ENCODE results near the gene RGS9.
"Not testable (repeated sequence)": the region's sequence is repeated elsewhere in the genome, so short reads cannot be mapped to it uniquely, and the experiment has no call there.

The RGS9 gene

GRCh38 chr17:65204001-65204400, 66.8 kb downstream of the RGS9 start:
- no peak for TF ChIP-seq CTCF (IDR thresholded peaks at IDR 0.05; ENCODE audit: insufficient read depth, low read length, poor library complexity, severe bottlenecking)
- Histone ChIP-seq H3K27me3 (replicated peaks; ENCODE audit: control insufficient read depth, insufficient read depth, low read length) (no peaks in the 10 kb centered on the region), H3K36me3 (ENCODE audit: control insufficient read depth, insufficient read depth, low read length) (peaks cover 6% of the 10 kb centered on the region; the same call in 1 of the 2 replicates), H3K4me3 (replicated peaks; ENCODE audit: low read depth, low read length) (no peak overlapping the region)
- no peak for DNase-seq (ENCODE audit: extremely low read depth, insufficient read length)

- no peak for TF ChIP-seq CTCF (IDR thresholded peaks at IDR 0.05; ENCODE audit: insufficient read depth, low read length, poor library complexity, severe bottlenecking)
- DNase-seq (ENCODE audit: extremely low read depth, insufficient read length): no peak
- Histone ChIP-seq H3K4me3 (replicated peaks; ENCODE audit: low read depth, low read length) (no peak overlapping the region), H3K27me3 (replicated peaks; ENCODE audit: control insufficient read depth, insufficient read depth, low read length) (no peaks in the 10 kb centered on the region), H3K36me3 (ENCODE audit: control insufficient read depth, insufficient read depth, low read length) (peaks cover 6% of the 10 kb centered on the region; the same call in 1 of the 2 replicates)
These were observed 68.5 kb downstream of the RGS9 start for GRCh38 chr17:65205655-65206054.

- H3K36me3 ChIP-seq (ENCODE audit: control insufficient read depth, insufficient read depth, low read length); DNase-seq (ENCODE audit: extremely low read depth, insufficient read length); H3K4me3 ChIP-seq (replicated peaks; ENCODE audit: low read depth, low read length); H3K27me3 ChIP-seq (replicated peaks; ENCODE audit: control insufficient read depth, insufficient read depth, low read length): not testable (repeated sequence)
These were observed 70.3 kb downstream of the RGS9 start for GRCh38 chr17:65207448-65207847.

- Histone ChIP-seq H3K4me3 (replicated peaks; ENCODE audit: low read depth, low read length) (no peak overlapping the region), H3K27me3 (replicated peaks; ENCODE audit: control insufficient read depth, insufficient read depth, low read length) (no peaks in the 10 kb centered on the region), H3K36me3 (ENCODE audit: control insufficient read depth, insufficient read depth, low read length) (no peaks in the 10 kb centered on the region; the same call in 1 of the 2 replicates)
- TF ChIP-seq CTCF (IDR thresholded peaks at IDR 0.05; ENCODE audit: insufficient read depth, low read length, poor library complexity, severe bottlenecking): no peak
- no peak for DNase-seq (ENCODE audit: extremely low read depth, insufficient read length)
These were observed 71.5 kb downstream of the RGS9 start for GRCh38 chr17:65208717-65209116.

GRCh38 chr17:65218261-65218660, 81.1 kb downstream of the RGS9 start:
- Histone ChIP-seq H3K4me3 (replicated peaks; ENCODE audit: low read depth, low read length) (no peak overlapping the region), H3K27me3 (replicated peaks; ENCODE audit: control insufficient read depth, insufficient read depth, low read length) (no peaks in the 10 kb centered on the region), H3K36me3 (ENCODE audit: control insufficient read depth, insufficient read depth, low read length) (no peaks in the 10 kb centered on the region)
- no peak for TF ChIP-seq CTCF (IDR thresholded peaks at IDR 0.05; ENCODE audit: insufficient read depth, low read length, poor library complexity, severe bottlenecking)
- no peak for DNase-seq (ENCODE audit: extremely low read depth, insufficient read length)

GRCh38 chr17:65219124-65219523, 82.0 kb downstream of the RGS9 start:
- no peak for DNase-seq (ENCODE audit: extremely low read depth, insufficient read length)
- TF ChIP-seq CTCF (IDR thresholded peaks at IDR 0.05; ENCODE audit: insufficient read depth, low read length, poor library complexity, severe bottlenecking): peak; percentile 39
- H3K36me3 ChIP-seq (ENCODE audit: control insufficient read depth, insufficient read depth, low read length): no peaks in the 10 kb centered on the region

More at GRCh38 chr17:65219124-65219523, 82.0 kb downstream of the RGS9 start:
- Histone ChIP-seq H3K4me3 (replicated peaks; ENCODE audit: low read depth, low read length) (no peak overlapping the region), H3K27me3 (replicated peaks; ENCODE audit: control insufficient read depth, insufficient read depth, low read length) (no peaks in the 10 kb centered on the region)

All from GM06990 (cell line).